ENCODE measurements around the gene RNF144B.

The RNF144B gene

GRCh38 chr6:18464176-18464575, 77.0 kb downstream of the RNF144B start:
- H3K27me3 ChIP-seq (ENCODE audit: control insufficient read depth, low read length), result no peaks in the 10 kb centered on the region
- TF ChIP-seq, protein P1, sequence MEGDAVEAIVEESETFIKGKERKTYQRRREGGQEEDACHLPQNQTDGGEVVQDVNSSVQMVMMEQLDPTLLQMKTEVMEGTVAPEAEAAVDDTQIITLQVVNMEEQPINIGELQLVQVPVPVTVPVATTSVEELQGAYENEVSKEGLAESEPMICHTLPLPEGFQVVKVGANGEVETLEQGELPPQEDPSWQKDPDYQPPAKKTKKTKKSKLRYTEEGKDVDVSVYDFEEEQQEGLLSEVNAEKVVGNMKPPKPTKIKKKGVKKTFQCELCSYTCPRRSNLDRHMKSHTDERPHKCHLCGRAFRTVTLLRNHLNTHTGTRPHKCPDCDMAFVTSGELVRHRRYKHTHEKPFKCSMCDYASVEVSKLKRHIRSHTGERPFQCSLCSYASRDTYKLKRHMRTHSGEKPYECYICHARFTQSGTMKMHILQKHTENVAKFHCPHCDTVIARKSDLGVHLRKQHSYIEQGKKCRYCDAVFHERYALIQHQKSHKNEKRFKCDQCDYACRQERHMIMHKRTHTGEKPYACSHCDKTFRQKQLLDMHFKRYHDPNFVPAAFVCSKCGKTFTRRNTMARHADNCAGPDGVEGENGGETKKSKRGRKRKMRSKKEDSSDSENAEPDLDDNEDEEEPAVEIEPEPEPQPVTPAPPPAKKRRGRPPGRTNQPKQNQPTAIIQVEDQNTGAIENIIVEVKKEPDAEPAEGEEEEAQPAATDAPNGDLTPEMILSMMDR (IDR thresholded peaks at IDR 0.05; ENCODE audit: low read depth, low read length, poor library complexity, severe bottlenecking), result no peak
- no peak for TF ChIP-seq EZH2phosphoT487 (IDR thresholded peaks at IDR 0.05; ENCODE audit: borderline replicate concordance, low read length)
- H3K4me1 ChIP-seq (ENCODE audit: control insufficient read depth, low read length), result no peaks in the 10 kb centered on the region
- peaks cover 97% of the 10 kb centered on the region for H3K36me3 ChIP-seq (ENCODE audit: control insufficient read depth, low read length)
- no peak overlapping the region for H3K4me2 ChIP-seq (ENCODE audit: low read length)
- H3K9me3 ChIP-seq (ENCODE audit: control insufficient read depth, insufficient read depth, low read length), result no peaks in the 10 kb centered on the region
- H3K9me2 ChIP-seq (replicated peaks; ENCODE audit: control insufficient read depth, low read length), result no peaks in the 10 kb centered on the region
- peaks cover 46% of the 10 kb centered on the region for H3F3A ChIP-seq (ENCODE audit: control insufficient read depth, insufficient read depth)
- H3K79me2 ChIP-seq (ENCODE audit: control insufficient read depth, low read length), result peaks cover 34% of the 10 kb centered on the region
- H3K27ac ChIP-seq (ENCODE audit: low read depth, low read length), result no peak overlapping the region
- H4K20me1 ChIP-seq (ENCODE audit: control insufficient read depth, insufficient read depth, low read depth, low read length), result peaks cover 16% of the 10 kb centered on the region; the same call in 1 of the 2 replicates
- no peak overlapping the region for H3K4me3 ChIP-seq (ENCODE audit: low read length)

DNA sequence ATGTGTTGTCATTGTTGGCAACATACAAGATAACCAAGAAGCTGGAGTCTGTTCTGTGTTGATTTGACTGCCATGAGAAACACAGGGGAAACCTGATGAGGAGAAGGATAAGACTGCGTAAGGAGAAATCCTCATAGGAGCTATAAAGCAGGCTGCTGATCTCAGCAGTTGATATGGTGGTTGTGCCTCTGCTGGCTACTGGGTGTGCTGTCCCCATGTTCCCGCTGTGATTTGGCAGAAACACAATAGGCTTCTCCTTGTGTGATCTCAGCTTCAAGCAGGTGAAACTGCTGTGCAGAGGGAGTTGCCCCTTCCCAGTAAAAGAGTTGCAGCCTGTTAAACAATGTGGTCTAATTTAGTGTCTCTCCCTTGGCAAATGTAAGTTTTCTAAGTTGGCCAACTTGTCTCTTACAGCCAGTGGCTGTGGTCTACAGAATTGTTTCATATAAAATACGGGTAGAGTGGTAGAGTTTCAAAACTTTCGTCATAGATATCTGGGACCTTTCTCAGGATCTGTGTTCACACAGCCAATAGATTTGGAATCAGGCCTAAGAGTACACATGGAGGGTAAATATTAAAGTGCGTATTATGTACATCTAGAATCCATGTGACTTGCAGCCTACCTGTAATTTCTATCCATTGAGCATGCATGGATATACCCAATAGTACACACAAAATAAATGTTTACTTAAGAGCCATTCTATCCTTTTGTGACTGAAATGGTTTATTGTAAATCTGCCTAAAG, 78.4 kb downstream of the RNF144B start:
- Histone ChIP-seq H3K27ac (ENCODE audit: low read depth, low read length) (no peak overlapping the region), H3K36me3 (ENCODE audit: control insufficient read depth, low read length) (peaks cover 83% of the 10 kb centered on the region), H3K79me2 (ENCODE audit: control insufficient read depth, low read length) (peaks cover 20% of the 10 kb centered on the region), H3K9me2 (replicated peaks; ENCODE audit: control insufficient read depth, low read length) (no peaks in the 10 kb centered on the region), H4K20me1 (ENCODE audit: control insufficient read depth, insufficient read depth, low read depth, low read length) (peaks cover 16% of the 10 kb centered on the region; the same call in 1 of the 2 replicates), H3F3A (ENCODE audit: control insufficient read depth, insufficient read depth) (peaks cover 60% of the 10 kb centered on the region), H3K9me3 (ENCODE audit: control insufficient read depth, insufficient read depth, low read length) (no peaks in the 10 kb centered on the region), H3K27me3 (ENCODE audit: control insufficient read depth, low read length) (no peaks in the 10 kb centered on the region), H3K4me2 (ENCODE audit: low read length) (no peak overlapping the region), H3K4me1 (ENCODE audit: control insufficient read depth, low read length) (no peaks in the 10 kb centered on the region), H3K4me3 (ENCODE audit: low read length) (no peak overlapping the region)
- TF ChIP-seq, protein P1 (IDR thresholded peaks at IDR 0.05; ENCODE audit: low read depth, low read length, poor library complexity, severe bottlenecking), result no peak
- no peak for TF ChIP-seq EZH2phosphoT487 (IDR thresholded peaks at IDR 0.05; ENCODE audit: borderline replicate concordance, low read length)

- H3K27ac ChIP-seq (ENCODE audit: low read depth, low read length), result no peak overlapping the region
- no peak overlapping the region for H3K4me3 ChIP-seq (ENCODE audit: low read length)
- peaks cover under 1% of the 10 kb centered on the region; the same call in 1 of the 2 replicates for H3K4me1 ChIP-seq (ENCODE audit: control insufficient read depth, low read length)
- peaks cover 13% of the 10 kb centered on the region; the same call in 1 of the 2 replicates for H4K20me1 ChIP-seq (ENCODE audit: control insufficient read depth, insufficient read depth, low read depth, low read length)
- no peaks in the 10 kb centered on the region for H3K27me3 ChIP-seq (ENCODE audit: control insufficient read depth, low read length)
- no peaks in the 10 kb centered on the region for H3K9me3 ChIP-seq (ENCODE audit: control insufficient read depth, insufficient read depth, low read length)
- no peak overlapping the region for H3K4me2 ChIP-seq (ENCODE audit: low read length)
- H3K36me3 ChIP-seq (ENCODE audit: control insufficient read depth, low read length), result peaks cover 59% of the 10 kb centered on the region
- TF ChIP-seq EZH2phosphoT487 (IDR thresholded peaks at IDR 0.05; ENCODE audit: borderline replicate concordance, low read length), result no peak
- TF ChIP-seq, protein P1 (IDR thresholded peaks at IDR 0.05; ENCODE audit: low read depth, low read length, poor library complexity, severe bottlenecking), result no peak
- peaks cover 4% of the 10 kb centered on the region; the same call in 1 of the 2 replicates for H3K79me2 ChIP-seq (ENCODE audit: control insufficient read depth, low read length)
- H3K9me2 ChIP-seq (replicated peaks; ENCODE audit: control insufficient read depth, low read length), result no peaks in the 10 kb centered on the region
- peaks cover 73% of the 10 kb centered on the region for H3F3A ChIP-seq (ENCODE audit: control insufficient read depth, insufficient read depth)
Observed at GRCh38 chr6:18467741-18468502, 80.8 kb downstream of the RNF144B start.
